Trophoblast cell (in vitro differentiated cells and primary cell): ENCODE results near the gene RIPOR3.
"Not testable (repeated sequence)": the region's sequence is repeated elsewhere in the genome, so short reads cannot be mapped to it uniquely, and the experiment has no call there.

Source experiments
- DNase-seq, 2 donors: peaks; one replicate each; pipeline ENCODE4 v3.0.0-alpha.2; 2016
- H2AFZ ChIP-seq: 2 replicates; pipeline ENCODE4 v1.6.1; 2013; ENCODE audit warnings: low read length, moderate library complexity, mild to moderate bottlenecking; ENCODE audit not compliant: insufficient read depth, poor library complexity
- H2AK5ac ChIP-seq: 2 replicates; pipeline ENCODE4 v1.6.1; 2013; ENCODE audit warnings: mild to moderate bottlenecking, low read length
- H2BK120ac ChIP-seq: 2 replicates; pipeline ENCODE4 v1.6.1; 2013; ENCODE audit warnings: low read length, mild to moderate bottlenecking, moderate library complexity; ENCODE audit not compliant: insufficient read depth, poor library complexity
- H2BK12ac ChIP-seq: 2 replicates; pipeline ENCODE4 v1.6.1; 2013; ENCODE audit warnings: mild to moderate bottlenecking, low read length, moderate library complexity
- H2BK5ac ChIP-seq: 2 replicates; pipeline ENCODE4 v1.6.1; 2013; ENCODE audit warnings: low read length, low read depth, moderate library complexity, mild to moderate bottlenecking; ENCODE audit not compliant: poor library complexity
- H3K14ac ChIP-seq: 2 replicates; pipeline ENCODE4 v1.6.1; 2013; ENCODE audit warnings: mild to moderate bottlenecking, low read length
- H3K18ac ChIP-seq: 2 replicates; pipeline ENCODE4 v1.6.1; 2013; ENCODE audit warnings: mild to moderate bottlenecking, low read length
- H3K23ac ChIP-seq: 2 replicates; pipeline ENCODE4 v1.6.1; 2013; ENCODE audit warnings: low read length
- H3K27ac ChIP-seq: 2 replicates; pipeline ENCODE4 v1.5.1; 2013; ENCODE audit warnings: low read depth, mild to moderate bottlenecking, inconsistent platforms, low read length, moderate library complexity
- H3K27me3 ChIP-seq: 2 replicates; pipeline ENCODE4 v1.6.1; 2013; ENCODE audit warnings: inconsistent platforms, mild to moderate bottlenecking, low read length, moderate library complexity; ENCODE audit not compliant: insufficient read depth
- H3K36me3 ChIP-seq, 2 experiments: 1 replicate in 1 of 2; 2 replicates in 1 of 2; pipeline ENCODE4 v1.6.1; 2013; ENCODE audit warnings: low read length in 2 of 2, mild to moderate bottlenecking in 2 of 2, moderate library complexity in 1 of 2; ENCODE audit not compliant: insufficient read depth in 2 of 2, control insufficient read depth in 1 of 2
- H3K4ac ChIP-seq: 2 replicates; pipeline ENCODE4 v1.6.1; 2013; ENCODE audit warnings: low read depth, mild to moderate bottlenecking, low read length, moderate library complexity
- H3K4me1 ChIP-seq, 2 experiments: 1 replicate in 1 of 2; 2 replicates in 1 of 2; pipeline ENCODE4 v1.6.1; 2013; ENCODE audit warnings: low read length in 2 of 2, mild to moderate bottlenecking in 2 of 2, moderate library complexity in 1 of 2; ENCODE audit not compliant: insufficient read depth in 2 of 2, control insufficient read depth in 1 of 2
- H3K4me2 ChIP-seq: 2 replicates; pipeline ENCODE4 v1.6.1; 2013; ENCODE audit warnings: inconsistent platforms, mild to moderate bottlenecking, low read length, moderate library complexity
- H3K4me3 ChIP-seq: 2 replicates; pipeline ENCODE4 v1.5.1; 2013; ENCODE audit warnings: mild to moderate bottlenecking, low read depth, low read length, inconsistent platforms
- H3K79me1 ChIP-seq: one replicate; pipeline ENCODE4 v1.6.1; 2013; ENCODE audit warnings: low read length
- H3K79me2 ChIP-seq: 2 replicates; pipeline ENCODE4 v1.6.1; 2013; ENCODE audit warnings: low read length, mild to moderate bottlenecking; ENCODE audit not compliant: control insufficient read depth, insufficient read depth, poor library complexity
- H3K9ac ChIP-seq: 2 replicates; pipeline ENCODE4 v1.6.1; 2013; ENCODE audit warnings: mild to moderate bottlenecking, low read length
- H3K9me3 ChIP-seq: 2 replicates; pipeline ENCODE4 v1.6.1; 2013; ENCODE audit warnings: low read depth, mild to moderate bottlenecking, control low read depth, inconsistent platforms, low read length; ENCODE audit not compliant: insufficient read depth
- H4K12ac ChIP-seq: 2 replicates; pipeline ENCODE4 v1.6.1; 2013; ENCODE audit warnings: low read depth, mild to moderate bottlenecking, low read length, moderate library complexity
- H4K8ac ChIP-seq: 2 replicates; pipeline ENCODE4 v1.6.1; 2013; ENCODE audit warnings: low read depth, mild to moderate bottlenecking, low read length, moderate library complexity
- H4K91ac ChIP-seq: one replicate; pipeline ENCODE4 v1.6.1; 2013; ENCODE audit warnings: low read depth, mild to moderate bottlenecking, low read length, moderate library complexity
- WGBS: extraction: QIAGEN DNeasy Blood & Tissue Kit; methylation state at CpG from one replicate; pipeline ENCODE4 v1.1.7; 2013; ENCODE audit warnings: missing lambda C conversion rate; ENCODE audit not compliant: insufficient read length, insufficient coverage; ENCODE audit errors: extremely low coverage; 5-methylcytosine and 5-hydroxymethylcytosine counted together

Gene RIPOR3

GRCh38 chr20:50646483-50646996, 44.8 kb downstream of the RIPOR3 start:
- no CpG with 5 or more reads among the region's 1 CpG for WGBS
- DNase-seq, result no peak
- Histone ChIP-seq H3K14ac (peak overlapping the region; percentile 45), H3K4ac (peak overlapping the region; percentile 64), H2AK5ac (peak overlapping the region; percentile 98), H4K91ac (peak overlapping the region; percentile 95), H4K12ac (no peak overlapping the region), H3K27me3 (no peaks in the 10 kb centered on the region), H2BK120ac (peak overlapping the region; percentile 94), H3K23ac (no peak overlapping the region), H2BK5ac (peak overlapping the region; percentile 85), H2AFZ (no peak overlapping the region), H3K36me3 (no peaks in the 10 kb centered on the region), H4K8ac (peak overlapping the region; percentile 32), H3K79me2 (no peaks in the 10 kb centered on the region), H3K79me1 (peaks cover 23% of the 10 kb centered on the region), H3K9me3 (no peaks in the 10 kb centered on the region), H3K4me1 (peaks cover 11 to 23% of the 10 kb centered on the region in 2 experiments), H3K9ac (no peak overlapping the region), H3K27ac (peak overlapping the region; percentile 90), H2BK12ac (peak overlapping the region; percentile 95), H3K18ac (peak overlapping the region; percentile 60), H3K4me3 (no peak overlapping the region), H3K4me2 (no peak overlapping the region)

GRCh38 chr20:50645253-50646068, 45.9 kb downstream of the RIPOR3 start:
- Histone ChIP-seq H3K36me3 (no peaks in the 10 kb centered on the region), H3K23ac (no peak overlapping the region), H3K9ac (no peak overlapping the region), H3K4me1 (peaks cover 11 to 26% of the 10 kb centered on the region in 2 experiments), H3K79me2 (no peaks in the 10 kb centered on the region), H3K4me3 (no peak overlapping the region), H4K8ac (peak overlapping the region; percentile 9), H3K14ac (peak overlapping the region; percentile 2), H2BK5ac (peak overlapping the region; percentile 27), H4K12ac (peak overlapping the region; percentile 0), H2BK12ac (peak overlapping the region; percentile 41), H3K27me3 (no peaks in the 10 kb centered on the region), H2AK5ac (no peak overlapping the region), H3K4me2 (peak overlapping the region; percentile 36), H3K27ac (peak overlapping the region; percentile 90), H3K9me3 (no peaks in the 10 kb centered on the region), H2BK120ac (peak overlapping the region; percentile 26), H3K4ac (peak overlapping the region; percentile 14), H3K79me1 (peaks cover 25% of the 10 kb centered on the region), H3K18ac (peak overlapping the region; percentile 2), H2AFZ (peak overlapping the region; percentile 48), H4K91ac (peak overlapping the region; percentile 57)
- peak; percentile 94 for DNase-seq
- WGBS, result no CpG with 5 or more reads among the region's 23 CpGs

GRCh38 chr20:50642288-50642803, 49.0 kb downstream of the RIPOR3 start:
- no peak overlapping the region for H4K91ac ChIP-seq
- no peaks in the 10 kb centered on the region for H3K27me3 ChIP-seq
- no peak overlapping the region for H4K8ac ChIP-seq
- H3K4me2 ChIP-seq, result no peak overlapping the region
- no peak overlapping the region for H2AK5ac ChIP-seq
- peaks cover 19% of the 10 kb centered on the region for H3K79me1 ChIP-seq
- no peak overlapping the region for H2BK5ac ChIP-seq
- no peak for DNase-seq
- H2BK12ac ChIP-seq, result peak overlapping the region; percentile 30
- H3K36me3 ChIP-seq, result no peaks in the 10 kb centered on the region
- H3K27ac ChIP-seq, result peak overlapping the region; percentile 54
- WGBS, result no CpG with 5 or more reads among the region's 4 CpGs
- peak overlapping the region; percentile 43 for H2BK120ac ChIP-seq
- no peaks in the 10 kb centered on the region for H3K9me3 ChIP-seq
- H3K14ac ChIP-seq, result no peak overlapping the region
- peaks cover 3 to 18% of the 10 kb centered on the region in 2 experiments for H3K4me1 ChIP-seq
- H3K23ac ChIP-seq, result no peak overlapping the region
- H2AFZ ChIP-seq, result peak overlapping the region; percentile 37
- H3K9ac ChIP-seq, result no peak overlapping the region
- H4K12ac ChIP-seq, result no peak overlapping the region
- H3K79me2 ChIP-seq, result peaks cover 2% of the 10 kb centered on the region
- H3K4ac ChIP-seq, result no peak overlapping the region
- no peak overlapping the region for H3K4me3 ChIP-seq
- no peak overlapping the region for H3K18ac ChIP-seq

GRCh38 chr20:50641625-50642287, 49.6 kb downstream of the RIPOR3 start:
- Histone ChIP-seq H3K4me1 (peaks cover 4 to 22% of the 10 kb centered on the region in 2 experiments), H4K8ac (peak overlapping the region; percentile 25), H3K27ac (peak overlapping the region; percentile 54), H3K14ac (peak overlapping the region; percentile 0), H2BK120ac (peak overlapping the region; percentile 15), H4K12ac (peak overlapping the region; percentile 11), H2BK12ac (peak overlapping the region; percentile 2), H4K91ac (peak overlapping the region; percentile 79), H3K79me1 (peaks cover 20% of the 10 kb centered on the region)
- not testable (repeated sequence) for H2BK5ac ChIP-seq, H3K4ac ChIP-seq, H3K9me3 ChIP-seq, H3K9ac ChIP-seq, H3K79me2 ChIP-seq, H3K4me2 ChIP-seq, DNase-seq, H3K27me3 ChIP-seq, H2AK5ac ChIP-seq, H3K4me3 ChIP-seq, H3K18ac ChIP-seq, H3K36me3 ChIP-seq, H2AFZ ChIP-seq, H3K23ac ChIP-seq
- no CpG with 5 or more reads among the region's 11 CpGs for WGBS
